Measurements from ENCODE around the gene CROCC.
"Not testable (repeated sequence)": the region's sequence is repeated elsewhere in the genome, so short reads cannot be mapped to it uniquely, and the experiment has no call there.

Gene CROCC

DNA sequence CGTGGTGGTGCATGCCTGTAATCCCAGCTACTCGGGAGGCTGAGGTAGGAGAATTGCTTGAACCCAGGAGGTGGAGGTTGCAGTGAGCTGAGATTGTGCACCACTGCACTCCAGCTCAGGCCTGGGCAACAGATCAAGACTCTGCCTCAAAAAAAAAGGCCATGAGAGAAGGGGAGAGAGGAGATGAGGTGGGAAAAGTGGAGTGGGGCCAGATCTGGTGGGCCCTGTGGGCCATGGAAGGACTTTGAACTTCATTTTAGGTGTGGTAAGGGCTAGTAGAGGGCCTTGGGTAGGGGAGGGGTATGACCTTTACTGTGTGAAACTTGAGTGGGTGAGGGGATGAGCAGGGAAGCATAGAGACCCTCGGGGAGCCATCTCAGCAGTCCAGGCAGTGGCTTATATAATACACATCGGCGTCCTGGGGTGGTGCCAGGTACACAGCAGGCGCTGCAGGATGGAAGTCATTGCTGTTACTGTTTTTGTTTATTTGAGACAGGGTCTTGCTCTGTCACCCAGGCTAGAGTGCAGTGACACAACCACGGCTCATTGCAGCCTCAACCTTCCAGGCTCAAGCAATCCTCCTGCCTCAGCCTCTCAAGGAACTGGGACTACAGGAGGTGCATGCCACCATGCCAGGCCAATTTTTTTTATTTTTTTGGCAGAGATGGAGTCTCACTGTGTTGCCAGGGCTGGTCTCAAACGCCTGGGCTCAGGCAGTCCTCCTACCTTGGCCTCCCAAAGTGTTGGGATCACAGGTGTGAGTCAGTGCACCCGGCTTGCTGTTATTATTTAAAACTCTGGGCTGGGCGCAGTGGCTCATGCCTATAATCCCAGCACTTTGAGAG is 5.5 kb upstream of the CROCC start:
- DNase-seq: not testable (repeated sequence)

DNA sequence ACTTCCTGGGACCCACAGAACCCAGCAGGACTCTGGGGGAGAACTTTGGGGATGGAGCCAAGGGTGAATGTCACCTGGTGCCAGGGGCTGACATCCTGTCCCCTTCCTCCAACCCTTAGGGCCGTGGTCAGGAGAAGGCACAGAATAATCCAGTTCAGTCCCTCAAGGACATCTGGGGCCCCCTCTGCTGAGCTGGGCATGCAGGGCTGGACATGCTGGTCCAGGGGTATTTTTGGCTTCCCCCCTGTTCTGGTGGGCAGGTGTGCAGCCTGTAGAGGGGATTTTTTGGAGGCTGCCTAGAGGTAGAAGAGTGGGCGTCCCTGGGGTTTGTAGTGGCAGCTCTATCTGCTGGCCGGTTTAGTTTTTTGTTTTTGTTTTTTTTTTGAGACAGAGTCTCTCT is 3.4 kb upstream of the CROCC start:
- DNase-seq: no peak

DNA sequence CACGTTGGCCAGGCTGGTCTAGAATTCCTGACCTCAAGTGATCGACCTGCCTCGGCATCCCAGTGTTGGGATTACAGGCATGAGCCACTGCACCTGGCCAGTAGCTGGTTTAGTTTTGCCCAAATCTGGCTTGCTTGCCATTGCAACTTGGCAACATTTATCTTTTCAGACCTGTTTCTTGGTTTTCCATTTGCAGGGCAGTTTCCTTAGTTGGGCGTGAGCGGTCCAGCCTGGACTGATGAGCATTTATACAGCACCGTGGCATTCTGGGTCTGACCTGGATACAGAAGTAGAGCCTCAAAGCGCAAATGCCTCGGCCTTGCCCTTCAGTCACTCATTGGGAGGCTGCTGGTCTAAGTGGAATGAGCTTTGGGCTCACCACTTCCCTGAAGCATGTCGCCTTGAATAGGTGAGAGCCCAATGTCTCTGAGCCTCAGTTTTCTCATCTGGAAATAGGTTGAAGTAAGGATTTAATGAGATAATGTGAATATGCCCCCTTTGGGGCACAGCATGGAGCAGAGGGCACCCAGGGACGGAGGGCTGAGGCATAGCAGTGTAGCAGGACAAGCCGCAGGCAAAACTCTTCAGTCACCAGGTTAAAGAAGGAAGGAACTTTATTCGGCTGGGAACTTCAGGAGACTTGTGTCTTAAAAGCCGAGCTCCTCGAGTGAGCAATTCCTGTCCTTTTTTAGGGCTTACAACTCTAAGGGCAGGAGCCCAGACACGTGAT is 2.6 kb upstream of the CROCC start:
- DNase-seq: not testable (repeated sequence)

DNA sequence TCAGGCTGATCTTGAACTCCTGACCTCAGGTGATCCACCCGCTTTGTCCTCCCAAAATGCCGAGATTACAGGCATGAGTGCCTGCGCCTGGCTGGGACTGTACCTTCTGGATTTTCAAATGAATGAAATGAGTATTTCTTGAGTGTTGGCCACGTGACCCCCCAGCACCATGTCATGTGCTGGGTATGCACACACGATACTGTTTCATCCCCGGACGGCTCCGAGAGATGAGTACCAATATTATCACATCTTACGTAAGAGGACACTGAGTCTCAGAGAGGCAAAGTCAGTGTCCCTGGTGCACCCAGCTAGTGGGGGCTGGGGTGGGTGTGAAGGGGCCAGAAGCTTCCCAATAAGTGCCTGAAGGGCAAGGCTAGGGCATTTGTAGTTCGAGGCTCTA is 780 bp upstream of the CROCC start:
- DNase-seq: no peak

DNA sequence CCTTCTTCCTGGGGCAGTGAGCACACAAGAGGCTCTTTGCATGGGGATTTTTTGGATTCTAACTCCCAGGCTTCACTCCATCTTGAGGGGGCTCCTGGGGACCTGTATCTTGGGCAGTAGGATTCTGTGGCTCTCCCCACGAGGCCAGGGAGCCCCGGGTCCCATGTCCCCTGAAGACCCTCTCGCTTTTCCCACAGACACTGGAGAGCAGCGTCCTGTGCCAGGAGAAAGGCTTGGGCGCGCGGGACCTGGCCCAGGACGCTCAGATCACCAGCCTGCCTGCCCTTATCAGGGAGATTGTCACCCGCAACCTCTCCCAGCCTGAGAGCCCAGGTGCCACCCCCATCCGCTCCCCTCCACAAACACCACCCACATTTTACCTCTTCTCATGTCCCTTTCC is 735 bp downstream of the CROCC start:
- DNase-seq: no peak

DNA sequence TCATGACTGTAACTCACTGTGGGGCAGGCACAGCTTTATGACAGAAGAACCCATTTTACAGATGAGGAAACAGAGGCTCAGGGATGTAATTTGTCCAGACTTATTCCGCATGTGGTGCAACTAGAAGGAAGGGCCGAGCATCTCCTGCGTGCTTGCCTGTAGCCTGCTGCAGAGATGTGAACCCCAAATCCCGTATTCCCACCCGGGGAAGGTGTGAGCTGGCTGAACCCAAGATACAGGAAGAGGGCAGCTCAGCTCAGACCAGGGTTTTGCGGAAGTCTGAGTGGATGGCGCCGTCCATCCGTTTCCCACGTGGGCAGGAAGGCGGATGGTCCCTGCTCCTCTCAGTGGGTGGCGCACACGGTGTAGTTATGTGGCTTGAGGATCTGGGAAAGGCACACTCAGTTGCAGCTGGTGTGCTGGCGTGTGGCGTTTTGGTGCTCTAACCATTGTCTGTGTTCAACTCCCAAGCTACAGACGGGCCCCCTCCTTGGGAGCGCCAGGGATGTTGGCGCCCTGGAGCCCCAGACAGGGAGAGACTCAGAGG is 1.2 kb downstream of the CROCC start:
- DNase-seq: no peak

DNA sequence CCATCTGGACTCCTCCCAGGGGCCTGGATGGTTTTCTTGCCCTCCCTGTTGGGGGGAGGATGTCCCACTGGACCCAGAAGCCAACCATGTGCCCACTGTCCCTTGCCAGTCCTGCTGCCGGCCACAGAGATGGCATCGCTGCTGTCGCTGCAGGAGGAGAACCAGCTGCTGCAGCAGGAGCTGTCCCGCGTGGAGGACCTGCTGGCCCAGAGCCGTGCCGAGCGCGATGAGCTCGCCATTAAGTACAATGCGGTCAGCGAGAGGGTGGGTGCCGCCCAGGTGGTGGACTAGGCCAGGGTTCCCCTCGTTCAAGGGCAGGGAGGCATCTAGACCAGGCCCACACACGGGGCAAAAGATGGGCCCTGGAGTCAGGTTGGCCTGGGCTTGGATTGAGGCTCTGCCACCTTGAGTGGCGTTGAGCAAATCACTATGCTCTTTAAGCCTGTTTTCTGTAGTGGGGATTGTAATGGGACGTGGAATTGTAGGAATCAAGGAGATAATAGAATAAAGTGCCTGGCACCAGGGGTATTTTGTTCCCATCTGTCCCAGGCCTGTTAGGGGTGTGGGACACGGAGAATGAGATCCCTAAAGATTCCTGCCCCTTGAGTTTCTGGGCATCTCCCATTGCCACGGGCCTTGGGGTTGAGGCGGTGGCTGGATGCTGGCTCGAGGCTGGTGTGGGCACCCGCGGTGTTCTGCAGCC is 2.6 kb downstream of the CROCC start:
- no peak for DNase-seq

DNA sequence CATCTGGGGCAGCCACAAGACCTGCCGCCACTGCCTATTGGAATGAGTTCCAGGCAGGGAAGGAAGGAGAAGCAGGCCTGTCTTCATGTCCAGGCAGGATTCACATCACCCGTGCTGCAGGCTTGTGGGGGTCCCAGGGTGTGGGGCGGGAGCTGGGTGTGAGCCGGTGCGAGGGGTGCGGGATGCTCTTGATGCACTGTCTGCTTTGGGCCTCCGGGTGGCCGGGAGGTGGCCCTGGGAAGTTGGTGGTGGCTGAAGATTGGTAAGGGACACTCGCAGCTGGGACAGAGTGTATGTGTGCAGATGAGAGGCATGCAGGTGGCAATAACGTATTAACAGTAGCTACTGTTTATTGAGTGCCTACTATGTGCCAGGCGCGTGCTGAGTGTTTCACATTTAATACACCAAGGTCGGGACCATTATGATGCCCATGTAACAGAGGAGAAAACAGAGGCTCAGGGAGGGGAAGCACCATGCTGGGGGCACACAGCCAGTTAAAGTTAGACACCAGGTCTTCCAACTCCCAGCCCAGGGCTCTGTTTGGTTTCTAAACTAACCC is 3.3 kb downstream of the CROCC start:
- DNase-seq: no peak

DNA sequence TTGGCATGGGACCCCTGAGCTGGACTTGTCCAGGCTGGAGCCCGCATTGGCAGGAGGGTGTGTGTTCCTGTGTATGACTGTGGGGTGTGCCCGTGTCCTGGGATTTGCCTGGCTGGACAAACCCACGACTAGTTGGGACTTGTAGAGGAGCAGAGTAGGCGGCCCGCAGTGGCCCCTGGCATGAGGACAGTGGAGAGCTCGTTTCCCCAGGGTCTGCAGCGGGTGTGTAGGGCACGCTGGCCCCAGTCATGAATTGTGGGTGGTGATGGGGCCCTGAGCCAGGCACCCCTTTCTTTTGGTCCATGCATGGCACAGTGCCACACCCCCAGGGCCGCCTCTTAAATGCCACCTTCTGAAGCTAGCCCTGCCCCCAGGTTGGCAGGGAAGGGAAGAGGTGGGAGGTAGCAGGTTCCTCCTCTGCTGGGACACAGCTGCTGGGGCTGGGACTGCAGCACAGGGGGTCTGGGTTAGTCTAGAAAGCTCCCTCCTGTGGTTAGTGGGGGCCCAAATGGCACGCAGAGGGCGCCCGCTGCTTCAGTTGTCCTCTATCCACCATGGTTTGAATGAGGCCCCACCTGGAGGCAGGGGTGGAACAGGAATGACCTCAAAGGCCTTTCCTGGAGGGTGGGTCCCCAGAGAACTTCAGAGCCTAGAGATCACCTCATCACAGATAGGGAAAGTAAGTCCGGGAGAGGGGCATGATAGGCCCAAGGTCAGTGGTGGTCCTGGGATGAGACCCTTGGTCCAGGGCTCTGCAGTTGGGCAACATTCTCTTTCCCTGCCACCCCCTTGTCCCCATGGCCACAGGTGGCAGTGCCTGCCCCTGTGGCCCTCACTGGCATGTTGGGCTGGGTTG is 4.1 kb downstream of the CROCC start:
- DNase-seq: no peak

DNA sequence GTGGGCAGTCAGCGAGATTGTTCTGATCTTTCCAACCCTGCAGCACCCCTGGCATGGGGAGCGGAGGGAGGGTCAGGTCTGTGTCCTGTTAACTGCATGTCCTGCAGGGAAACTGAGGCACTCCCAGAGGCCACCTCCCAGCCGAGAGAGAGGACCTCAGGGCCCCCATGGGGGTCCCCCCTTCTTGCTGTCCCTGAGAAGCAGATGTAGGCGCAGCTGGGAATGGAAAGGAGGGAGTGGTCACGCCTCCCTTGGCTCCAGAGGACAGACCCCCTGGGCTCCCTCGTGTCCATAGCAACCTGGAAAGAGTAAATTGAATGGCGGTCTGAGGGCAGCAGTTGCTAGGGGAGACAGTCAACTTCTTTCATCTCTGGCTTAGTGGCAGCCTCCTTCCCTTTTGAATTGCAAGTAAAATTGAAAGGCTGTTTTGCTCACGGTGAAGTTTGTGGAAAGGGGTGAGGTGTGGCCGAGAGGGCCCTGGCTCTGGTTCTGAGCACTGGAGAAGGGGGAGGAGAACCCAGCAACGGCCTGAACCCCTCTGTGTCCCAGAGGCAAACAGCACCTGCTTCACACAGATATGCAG is 4.9 kb downstream of the CROCC start:
- no peak for DNase-seq

DNA sequence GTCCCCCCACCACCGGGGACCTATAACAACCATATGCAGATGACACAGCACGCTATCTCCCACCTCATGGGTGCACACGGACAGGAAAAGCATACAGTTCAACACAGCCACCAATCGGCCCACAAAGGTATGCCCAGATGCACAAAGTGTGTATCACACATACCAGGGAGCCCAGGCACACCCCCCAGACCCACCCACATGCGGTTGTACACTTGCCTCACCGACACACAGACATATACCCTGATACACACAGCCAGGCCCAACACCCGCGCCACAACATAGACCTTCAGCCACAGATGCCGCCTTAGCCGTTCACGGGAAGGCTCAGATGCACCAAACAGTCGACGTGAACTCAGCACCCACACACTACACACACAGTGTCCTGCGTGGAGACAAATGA is 5.5 kb downstream of the CROCC start:
- no peak for DNase-seq

DNA sequence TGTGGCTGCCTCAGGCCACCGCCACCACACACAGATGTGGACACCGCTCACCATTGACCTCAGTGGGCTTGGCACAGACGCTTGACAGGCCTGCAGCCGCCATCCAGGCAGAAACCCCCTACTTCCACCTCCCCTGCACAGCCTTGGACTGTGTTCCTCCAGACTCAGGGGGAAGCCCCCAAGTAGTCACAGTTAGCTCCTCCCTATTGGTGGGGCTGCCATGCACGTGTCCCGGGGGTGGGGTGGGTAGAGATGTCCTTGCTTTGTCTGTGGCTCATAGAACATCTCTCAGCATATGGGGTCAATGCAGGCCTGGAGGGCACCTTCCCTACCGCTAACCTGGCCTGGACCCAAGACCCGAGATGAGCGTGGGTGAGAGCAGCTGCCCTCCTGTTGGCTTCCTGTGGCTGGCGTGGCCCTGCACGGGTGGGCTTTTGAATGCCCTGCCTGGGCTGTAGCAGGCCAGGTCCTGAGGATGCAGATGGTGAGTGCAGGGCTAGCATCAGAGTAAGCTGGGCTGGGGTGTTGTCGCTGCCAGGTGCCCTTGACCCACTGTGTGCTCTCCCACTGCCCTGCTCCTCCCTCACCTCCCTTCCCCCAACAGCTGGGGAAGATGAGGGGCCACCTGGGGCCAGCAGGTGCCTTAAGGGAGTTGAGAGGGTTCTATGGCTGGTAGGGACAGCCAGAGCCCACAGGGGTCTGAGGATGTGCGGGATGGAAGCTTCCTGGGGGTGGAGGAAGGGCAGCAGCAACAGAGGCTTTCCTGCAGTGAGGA is 6.2 kb downstream of the CROCC start:
- no peak for DNase-seq

DNA sequence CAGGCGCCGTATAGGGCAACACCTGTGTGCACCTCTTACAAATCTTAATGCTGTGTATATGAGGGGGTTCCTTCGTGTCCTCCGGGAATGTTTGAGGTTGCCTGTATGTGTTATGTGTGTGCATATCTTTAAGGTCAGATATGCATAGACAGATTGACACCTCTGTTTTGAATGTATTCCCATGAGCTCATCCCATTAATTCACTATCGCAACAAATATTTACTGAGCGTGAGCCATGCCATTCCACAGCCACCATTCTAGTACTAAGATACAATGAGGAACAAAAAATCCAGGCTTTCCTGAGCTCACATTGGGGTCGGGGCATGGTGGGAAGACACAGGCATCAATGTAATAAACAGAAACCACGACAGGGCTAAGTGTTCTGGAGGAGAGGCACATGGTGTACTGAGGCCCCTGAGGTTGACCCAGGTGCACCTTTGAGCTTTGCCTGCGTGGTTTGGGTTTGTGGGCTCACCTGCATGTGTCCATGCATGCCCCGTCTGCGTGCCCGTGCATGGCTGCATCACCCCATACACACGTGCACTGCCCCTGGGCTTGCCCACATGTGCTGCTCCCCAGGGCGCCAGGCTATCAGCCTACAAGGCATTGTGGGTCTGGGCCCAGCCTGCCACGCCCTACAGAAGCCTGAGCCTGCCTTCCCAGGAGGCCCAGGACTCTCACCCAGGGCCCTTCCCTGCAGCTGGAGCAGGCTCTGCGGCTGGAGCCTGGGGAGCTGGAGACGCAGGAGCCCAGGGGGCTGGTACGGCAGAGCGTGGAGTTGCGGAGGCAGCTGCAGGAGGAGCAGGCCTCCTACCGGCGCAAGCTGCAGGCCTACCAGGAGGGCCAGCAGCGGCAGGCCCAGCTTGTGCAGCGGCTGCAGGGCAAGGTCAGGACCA is 7.7 kb downstream of the CROCC start:
- not testable (repeated sequence) for DNase-seq

DNA sequence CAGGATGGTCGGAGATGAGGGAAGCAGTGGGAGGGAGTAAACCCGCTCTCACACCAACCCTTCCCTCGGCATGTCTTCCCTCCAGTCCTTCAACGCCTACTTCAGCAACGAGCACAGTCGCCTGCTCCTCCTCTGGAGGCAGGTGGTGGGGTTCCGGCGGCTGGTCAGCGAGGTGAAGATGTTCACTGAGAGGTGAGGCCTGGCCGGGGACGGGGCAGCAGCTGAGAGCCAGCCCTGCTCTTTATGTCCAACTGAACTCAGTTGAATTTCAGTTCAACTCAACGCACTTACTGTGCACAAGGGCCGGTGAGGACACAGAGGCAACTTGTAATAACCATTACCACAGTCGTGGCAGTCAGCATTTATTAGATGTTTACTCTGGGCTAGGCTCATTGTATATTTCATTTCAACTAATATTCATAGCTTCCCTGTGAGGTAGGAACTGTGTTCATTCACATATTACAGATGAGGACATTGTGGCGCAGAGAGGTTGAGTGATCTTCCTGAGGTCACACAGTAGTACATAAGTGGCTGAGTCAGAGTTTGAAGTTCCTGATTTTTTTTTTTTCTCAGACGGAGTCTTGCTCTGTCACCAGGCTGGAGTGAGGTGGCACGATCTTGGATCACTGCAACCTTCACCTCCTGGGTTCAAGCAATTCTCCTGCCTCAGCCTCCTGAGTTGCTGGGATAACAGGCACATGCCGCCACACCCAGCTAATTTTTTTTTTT is 9.6 kb downstream of the CROCC start:
- not testable (repeated sequence) for DNase-seq

DNA sequence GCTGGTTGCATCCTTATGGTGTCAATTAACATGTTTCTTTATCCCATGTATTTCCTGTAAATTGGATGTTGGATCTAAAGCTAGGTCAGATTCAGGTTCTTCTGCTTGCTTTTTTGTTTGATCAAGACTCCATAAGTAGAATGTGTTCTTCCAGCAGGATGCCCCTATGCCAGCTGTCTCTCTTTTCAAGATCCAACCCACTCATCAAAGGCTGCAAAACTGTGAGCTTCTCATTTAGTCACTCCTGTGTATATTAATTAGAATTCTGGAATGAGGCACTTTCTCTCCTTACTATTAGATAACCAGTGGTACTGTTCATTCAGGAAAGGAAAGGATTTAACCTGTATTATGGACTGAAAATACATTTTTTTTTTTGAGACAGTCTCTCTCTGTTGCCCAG is 12.2 kb downstream of the CROCC start:
- DNase-seq: not testable (repeated sequence)

DNA sequence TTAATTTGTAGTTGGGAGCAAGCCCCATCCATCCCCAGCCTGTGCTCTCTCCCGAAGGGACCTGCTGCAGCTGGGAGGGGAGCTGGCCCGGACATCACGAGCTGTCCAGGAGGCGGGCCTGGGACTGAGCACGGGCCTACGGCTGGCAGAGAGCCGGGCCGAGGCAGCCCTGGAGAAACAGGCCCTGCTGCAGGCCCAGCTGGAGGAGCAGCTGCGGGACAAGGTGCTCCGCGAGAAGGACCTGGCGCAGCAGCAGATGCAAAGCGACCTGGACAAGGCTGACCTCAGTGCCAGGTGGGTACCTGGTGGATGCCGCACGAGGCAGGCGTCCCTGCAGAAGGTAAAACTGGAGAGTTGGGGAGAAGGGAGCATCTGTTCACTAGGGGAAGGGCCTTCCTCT is 14.8 kb downstream of the CROCC start:
- DNase-seq: not testable (repeated sequence)

DNA sequence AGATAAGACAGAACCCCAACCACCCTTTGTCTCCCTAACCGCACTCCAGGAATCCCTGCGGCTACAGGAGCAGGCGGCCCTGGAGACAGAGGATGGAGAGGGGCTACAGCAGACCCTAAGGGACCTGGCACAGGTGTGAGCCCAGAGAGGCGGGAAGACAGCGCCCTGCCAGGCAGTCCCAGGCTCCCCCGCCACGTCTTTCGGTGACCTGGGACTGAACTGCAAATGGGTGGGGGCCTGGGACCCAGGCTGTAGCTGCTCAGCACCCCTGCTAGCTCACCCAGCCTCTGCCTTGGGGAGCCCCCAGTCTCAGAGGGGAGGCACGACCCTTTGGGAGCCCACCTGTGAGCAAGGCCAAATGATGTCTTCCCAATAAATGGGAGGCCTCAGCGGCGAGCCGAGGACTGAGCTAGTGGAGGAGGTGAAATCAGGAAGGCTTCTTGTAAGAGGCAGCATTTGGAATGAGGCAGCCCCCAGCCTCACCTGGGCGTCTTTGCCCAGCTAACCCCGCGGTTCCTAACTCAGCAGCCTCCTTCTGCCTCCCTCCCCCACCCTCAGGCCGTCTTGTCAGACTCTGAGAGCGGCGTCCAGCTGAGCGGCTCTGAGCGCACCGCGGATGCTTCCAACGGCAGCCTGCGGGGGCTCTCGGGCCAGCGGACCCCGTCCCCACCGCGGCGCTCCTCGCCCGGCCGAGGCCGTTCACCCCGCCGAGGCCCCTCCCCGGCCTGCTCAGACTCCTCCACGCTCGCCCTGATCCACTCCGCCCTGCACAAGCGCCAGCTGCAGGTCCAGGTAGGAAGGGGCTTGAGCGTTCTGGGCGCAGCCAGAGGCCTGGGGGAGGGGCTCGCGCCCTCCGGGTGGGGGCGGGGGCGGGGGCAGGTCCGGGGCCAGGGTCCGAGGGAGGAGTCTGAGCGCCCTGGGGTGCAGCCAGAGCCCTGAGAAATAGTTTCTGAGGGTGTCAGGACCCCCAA is 16.9 kb downstream of the CROCC start:
- DNase-seq: no peak

Data from stimulated activated CD8-positive, alpha-beta memory T cell treated with anti-CD3 and anti-CD28 coated beads, Interleukin-4, amount 100 ng/mL, for 48 hours (primary cell).